ENCODE measurements around the gene SLC6A18. TPM values are rescaled to one million over a fixed set of nuclear protein-coding genes. Genes with fewer than 3 reads are reported as not detected.

SLC6A18 gene, protein sequence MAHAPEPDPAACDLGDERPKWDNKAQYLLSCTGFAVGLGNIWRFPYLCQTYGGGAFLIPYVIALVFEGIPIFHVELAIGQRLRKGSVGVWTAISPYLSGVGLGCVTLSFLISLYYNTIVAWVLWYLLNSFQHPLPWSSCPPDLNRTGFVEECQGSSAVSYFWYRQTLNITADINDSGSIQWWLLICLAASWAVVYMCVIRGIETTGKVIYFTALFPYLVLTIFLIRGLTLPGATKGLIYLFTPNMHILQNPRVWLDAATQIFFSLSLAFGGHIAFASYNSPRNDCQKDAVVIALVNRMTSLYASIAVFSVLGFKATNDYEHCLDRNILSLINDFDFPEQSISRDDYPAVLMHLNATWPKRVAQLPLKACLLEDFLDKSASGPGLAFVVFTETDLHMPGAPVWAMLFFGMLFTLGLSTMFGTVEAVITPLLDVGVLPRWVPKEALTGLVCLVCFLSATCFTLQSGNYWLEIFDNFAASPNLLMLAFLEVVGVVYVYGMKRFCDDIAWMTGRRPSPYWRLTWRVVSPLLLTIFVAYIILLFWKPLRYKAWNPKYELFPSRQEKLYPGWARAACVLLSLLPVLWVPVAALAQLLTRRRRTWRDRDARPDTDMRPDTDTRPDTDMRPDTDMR
- polyA plus RNA-seq (2013, experiment 1 of 2), result not detected
- not detected for polyA plus RNA-seq (2013, experiment 2 of 2)

DNA sequence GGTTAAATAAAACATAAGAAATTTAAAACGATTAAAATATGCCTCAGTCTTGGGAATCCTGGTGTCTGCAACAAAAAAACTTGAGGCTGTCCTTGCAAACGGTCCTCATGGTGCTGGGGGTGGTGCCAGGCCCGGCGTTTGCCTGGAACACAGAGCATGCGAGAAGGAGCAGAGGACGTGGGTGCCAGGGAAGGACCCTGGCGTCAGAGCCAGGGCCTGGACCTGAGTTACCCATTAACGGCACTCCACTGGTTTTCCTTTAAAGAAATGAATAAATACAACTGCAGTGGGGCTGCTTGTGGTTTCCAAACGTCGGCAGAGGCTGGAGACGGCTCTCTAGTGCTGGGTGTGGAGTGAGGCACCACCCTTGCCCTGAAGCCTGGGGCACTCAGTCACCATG, at the start of gene SLC6A18:
Gene SLC6A18 (plus strand): TSS at position 301 of the 400 bp plus-strand sequence. CDS start 97 bp downstream, at position 398.
- no peak within 1 kb of the TSS for H2BK15ac ChIP-seq (replicated peaks; ENCODE audit: low read depth)
- H3K27ac ChIP-seq (ENCODE audit: low read depth, low read length), result no peak within 1 kb of the TSS
- no peak within 1 kb of the TSS for H3K56ac ChIP-seq (ENCODE audit: low read length)
- no peak within 1 kb of the TSS for H4K5ac ChIP-seq (ENCODE audit: low read length)
- no peaks in the 10 kb centered on the region for H3K79me1 ChIP-seq (ENCODE audit: low read length)
- H3K4me3 ChIP-seq (ENCODE audit: low read length), result no peak within 1 kb of the TSS
- no peak within 1 kb of the TSS for H3K18ac ChIP-seq (ENCODE audit: low read length)
- no peak within 1 kb of the TSS for H3K9ac ChIP-seq (ENCODE audit: low read length)
- H3K4me1 ChIP-seq (ENCODE audit: control insufficient read depth, low read depth, low read length), result no peaks in the 10 kb centered on the region
- H2BK5ac ChIP-seq (ENCODE audit: low read length), result no peak within 1 kb of the TSS
- no CpG with 5 or more reads among the region's 11 CpGs for WGBS (ENCODE audit: extremely low coverage, insufficient coverage, low lambda C conversion rate)
- DNase-seq, result no peak
- no peak within 1 kb of the TSS for H2AK5ac ChIP-seq (ENCODE audit: low read length)
- H3K4me2 ChIP-seq (ENCODE audit: low read length), result no peak within 1 kb of the TSS
- H3K27me3 ChIP-seq (ENCODE audit: insufficient read depth, low read length, poor library complexity), result no peaks in the 10 kb centered on the region
- H4K8ac ChIP-seq (ENCODE audit: low read depth, low read length), result no peak within 1 kb of the TSS
- H3K79me2 ChIP-seq (ENCODE audit: control insufficient read depth, insufficient read depth, low read length), result no peaks in the 10 kb centered on the region
- H3K36me3 ChIP-seq (ENCODE audit: control insufficient read depth, insufficient read depth, low read length), result no peaks in the 10 kb centered on the region
- H2BK120ac ChIP-seq (ENCODE audit: low read depth, low read length), result no peak within 1 kb of the TSS
- H3K4ac ChIP-seq (ENCODE audit: low read depth, low read length), result no peak within 1 kb of the TSS
- no peak within 1 kb of the TSS for H3K23ac ChIP-seq (ENCODE audit: low read length)

DNA sequence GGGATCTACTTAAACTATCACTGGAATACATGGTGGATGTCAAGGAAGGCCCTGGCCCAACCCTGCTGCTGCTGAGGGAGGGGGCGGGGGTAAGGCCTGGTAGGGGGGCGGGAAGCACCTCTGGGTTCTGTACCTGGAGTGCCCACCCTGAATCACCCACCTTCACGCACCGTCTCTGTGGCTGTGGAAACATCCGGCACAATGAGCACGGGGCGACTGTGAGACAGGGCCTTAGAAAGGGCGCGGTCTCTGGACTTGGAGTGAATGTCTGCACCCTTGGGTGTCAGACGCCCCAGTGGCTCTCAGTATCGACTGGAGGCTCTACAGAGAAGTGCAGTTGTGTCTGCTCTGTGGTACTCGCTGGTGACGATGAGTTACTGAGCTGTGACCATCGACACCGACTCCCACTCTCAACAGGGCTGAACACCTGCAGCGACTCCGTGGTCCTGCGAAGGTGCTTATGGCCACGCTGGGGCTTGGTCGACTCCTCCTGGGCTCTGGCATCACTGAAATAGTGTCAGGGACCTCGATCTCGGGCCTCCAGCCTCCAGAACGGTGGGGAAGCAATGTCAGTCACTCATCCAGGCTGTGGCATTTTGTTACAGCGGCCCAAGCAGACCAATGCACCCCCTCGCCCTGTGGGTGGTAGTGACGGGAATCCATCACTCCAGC, 49.2 kb upstream of the SLC6A18 start:
- H3K4me1 ChIP-seq (ENCODE audit: control insufficient read depth, low read depth, low read length), result no peaks in the 10 kb centered on the region
- no peaks in the 10 kb centered on the region for H3K27me3 ChIP-seq (ENCODE audit: insufficient read depth, low read length, poor library complexity)
- WGBS (ENCODE audit: extremely low coverage, insufficient coverage, low lambda C conversion rate), result no CpG with 5 or more reads among the region's 26 CpGs
- H4K8ac ChIP-seq (ENCODE audit: low read depth, low read length), result no peak overlapping the region
- H3K79me1 ChIP-seq (ENCODE audit: low read length), result no peaks in the 10 kb centered on the region
- no peak for DNase-seq
- H3K4me3 ChIP-seq (ENCODE audit: low read length), result no peak overlapping the region
- no peak overlapping the region for H4K5ac ChIP-seq (ENCODE audit: low read length)
- no peak overlapping the region for H3K18ac ChIP-seq (ENCODE audit: low read length)
- no peak overlapping the region for H3K56ac ChIP-seq (ENCODE audit: low read length)
- no peak overlapping the region for H2BK5ac ChIP-seq (ENCODE audit: low read length)
- no peak overlapping the region for H2AK5ac ChIP-seq (ENCODE audit: low read length)
- H3K79me2 ChIP-seq (ENCODE audit: control insufficient read depth, insufficient read depth, low read length), result no peaks in the 10 kb centered on the region
- no peak overlapping the region for H3K9ac ChIP-seq (ENCODE audit: low read length)
- H3K23ac ChIP-seq (ENCODE audit: low read length), result no peak overlapping the region
- H3K4ac ChIP-seq (ENCODE audit: low read depth, low read length), result no peak overlapping the region
- no peak overlapping the region for H3K4me2 ChIP-seq (ENCODE audit: low read length)
- H2BK15ac ChIP-seq (replicated peaks; ENCODE audit: low read depth), result no peak overlapping the region
- H3K27ac ChIP-seq (ENCODE audit: low read depth, low read length), result no peak overlapping the region
- H2BK120ac ChIP-seq (ENCODE audit: low read depth, low read length), result no peak overlapping the region
- H3K36me3 ChIP-seq (ENCODE audit: control insufficient read depth, insufficient read depth, low read length), result no peaks in the 10 kb centered on the region

DNA sequence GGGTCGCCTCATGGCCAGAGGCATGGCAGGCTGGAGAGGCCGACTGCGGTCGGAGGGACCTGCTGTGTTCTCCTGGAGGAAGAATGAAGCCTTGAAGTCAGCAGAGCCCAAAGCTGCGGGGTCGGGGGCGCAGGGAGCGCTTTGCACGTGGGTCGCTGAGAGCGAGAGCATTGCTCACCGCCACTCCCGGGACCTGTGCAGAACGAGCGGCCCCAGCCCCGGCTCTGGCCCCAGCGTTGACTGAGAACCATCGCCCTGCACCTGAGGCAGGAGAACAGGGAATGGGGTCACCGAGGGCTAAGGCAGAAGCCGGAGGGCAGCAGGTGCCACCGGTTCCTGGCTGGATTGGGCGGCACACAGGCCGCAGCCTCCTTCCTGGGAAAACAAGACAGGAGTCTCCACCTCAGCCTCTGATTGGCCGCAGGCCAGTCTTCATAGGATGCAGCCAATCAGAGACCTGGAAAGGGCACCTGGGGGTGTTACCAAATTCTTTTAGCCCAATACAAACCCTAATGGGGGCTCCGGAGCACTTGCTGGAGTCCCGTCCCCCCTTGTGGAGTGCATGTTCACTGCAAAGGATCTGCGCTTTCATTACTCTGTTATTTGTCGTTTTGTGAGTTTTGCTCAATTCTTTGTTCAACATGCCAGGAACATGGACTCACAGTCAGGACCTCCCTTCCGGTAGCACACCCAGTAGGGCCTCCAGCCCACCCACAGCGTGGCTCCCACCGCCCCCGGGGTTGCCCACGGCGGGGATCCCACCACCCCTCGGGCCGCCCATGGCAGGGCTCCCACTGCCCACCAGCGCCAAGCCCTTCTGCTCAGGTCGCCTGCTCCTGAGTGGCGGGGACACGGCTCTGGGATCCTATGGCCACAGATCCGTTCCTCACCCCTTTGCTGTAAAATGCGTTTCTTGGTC, 48.4 kb upstream of the SLC6A18 start:
- Histone ChIP-seq H3K4me3 (ENCODE audit: low read length) (no peak overlapping the region), H3K4ac (ENCODE audit: low read depth, low read length) (no peak overlapping the region), H3K23ac (ENCODE audit: low read length) (no peak overlapping the region), H3K9ac (ENCODE audit: low read length) (no peak overlapping the region), H2BK120ac (ENCODE audit: low read depth, low read length) (no peak overlapping the region), H3K36me3 (ENCODE audit: control insufficient read depth, insufficient read depth, low read length) (no peaks in the 10 kb centered on the region), H3K27me3 (ENCODE audit: insufficient read depth, low read length, poor library complexity) (no peaks in the 10 kb centered on the region), H3K79me2 (ENCODE audit: control insufficient read depth, insufficient read depth, low read length) (no peaks in the 10 kb centered on the region), H3K4me2 (ENCODE audit: low read length) (no peak overlapping the region), H2BK15ac (replicated peaks; ENCODE audit: low read depth) (no peak overlapping the region), H3K27ac (ENCODE audit: low read depth, low read length) (no peak overlapping the region), H3K18ac (ENCODE audit: low read length) (no peak overlapping the region), H3K4me1 (ENCODE audit: control insufficient read depth, low read depth, low read length) (no peaks in the 10 kb centered on the region), H2AK5ac (ENCODE audit: low read length) (no peak overlapping the region), H3K56ac (ENCODE audit: low read length) (no peak overlapping the region), H2BK5ac (ENCODE audit: low read length) (no peak overlapping the region), H4K5ac (ENCODE audit: low read length) (no peak overlapping the region), H4K8ac (ENCODE audit: low read depth, low read length) (no peak overlapping the region), H3K79me1 (ENCODE audit: low read length) (no peaks in the 10 kb centered on the region)
- DNase-seq, result peak; percentile 88
- no CpG with 5 or more reads among the region's 42 CpGs for WGBS (ENCODE audit: extremely low coverage, insufficient coverage, low lambda C conversion rate)

DNA sequence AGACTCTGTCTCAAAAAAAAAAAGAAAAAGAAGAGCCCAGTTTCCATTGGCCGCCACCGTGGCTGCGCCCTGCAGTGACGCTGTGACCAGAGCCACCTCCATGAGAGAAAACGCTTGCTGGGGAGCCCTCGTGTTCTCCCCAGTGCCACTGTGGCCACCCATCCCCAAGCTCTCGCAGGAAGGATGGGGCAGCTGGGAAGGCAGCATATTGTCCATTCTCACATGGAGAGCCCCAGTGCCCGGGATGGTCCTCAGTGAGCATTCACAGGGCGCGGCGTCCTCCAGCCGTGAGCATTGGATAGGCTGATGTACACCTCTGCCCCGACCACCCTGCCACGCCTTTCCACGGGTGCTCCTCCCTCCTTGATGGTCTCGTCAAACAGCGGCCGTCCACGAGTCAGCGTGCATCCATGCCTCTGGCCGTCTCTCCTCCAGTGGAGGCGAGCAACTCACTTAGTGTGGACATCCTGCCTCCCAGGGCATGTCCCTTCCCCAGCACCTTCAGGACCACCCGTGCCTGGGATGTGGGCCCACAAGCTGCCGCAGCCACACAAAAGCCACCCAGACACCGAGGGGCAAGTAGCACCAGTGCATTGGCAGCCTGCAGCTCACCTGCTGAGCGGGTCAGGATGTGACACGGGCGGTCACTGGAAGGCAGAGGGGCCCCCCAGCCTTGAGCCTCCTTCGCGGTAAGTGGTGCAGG, 47.2 kb upstream of the SLC6A18 start:
- Histone ChIP-seq H3K27me3 (ENCODE audit: insufficient read depth, low read length, poor library complexity) (no peaks in the 10 kb centered on the region), H3K27ac (ENCODE audit: low read depth, low read length) (no peak overlapping the region), H3K4ac (ENCODE audit: low read depth, low read length) (no peak overlapping the region), H3K36me3 (ENCODE audit: control insufficient read depth, insufficient read depth, low read length) (no peaks in the 10 kb centered on the region), H2BK15ac (replicated peaks; ENCODE audit: low read depth) (no peak overlapping the region), H2BK120ac (ENCODE audit: low read depth, low read length) (no peak overlapping the region), H3K79me1 (ENCODE audit: low read length) (no peaks in the 10 kb centered on the region), H3K4me2 (ENCODE audit: low read length) (no peak overlapping the region), H3K79me2 (ENCODE audit: control insufficient read depth, insufficient read depth, low read length) (no peaks in the 10 kb centered on the region), H4K8ac (ENCODE audit: low read depth, low read length) (no peak overlapping the region), H3K23ac (ENCODE audit: low read length) (no peak overlapping the region), H2AK5ac (ENCODE audit: low read length) (no peak overlapping the region), H3K18ac (ENCODE audit: low read length) (no peak overlapping the region), H3K4me3 (ENCODE audit: low read length) (no peak overlapping the region), H3K9ac (ENCODE audit: low read length) (no peak overlapping the region), H3K56ac (ENCODE audit: low read length) (no peak overlapping the region), H3K4me1 (ENCODE audit: control insufficient read depth, low read depth, low read length) (no peaks in the 10 kb centered on the region), H4K5ac (ENCODE audit: low read length) (no peak overlapping the region), H2BK5ac (ENCODE audit: low read length) (no peak overlapping the region)
- no CpG with 5 or more reads among the region's 30 CpGs for WGBS (ENCODE audit: extremely low coverage, insufficient coverage, low lambda C conversion rate)
- DNase-seq, result no peak
